Stimulated activated naive CD8-positive, alpha-beta T cell treated with anti-CD3 and anti-CD28 coated beads, Interleukin-15, amount 100 ng/mL, for 72 hours (primary cell): Measurements from ENCODE around the gene MUC5AC.

ENCODE experiments used
- ATAC-seq: fragments of 150-1000 bp; cut with Tn5 transposase; 2 replicates; pipeline ENCODE4 v1.10.0; 2021; ENCODE audit warnings: mild to moderate bottlenecking, moderate library complexity
- DNase-seq, 2 donors: peaks; one replicate each; pipeline ENCODE4 v3.0.0; 2021 to 2022
- H3K27ac Mint-ChIP-seq, 2 donors: one replicate each; pipeline ENCODE4 v1.8.0; 2022; ENCODE audit warnings: mild to moderate bottlenecking in 2 of 2, mixed read lengths in 2 of 2, moderate library complexity in 2 of 2
- H3K27me3 Mint-ChIP-seq: one replicate; pipeline ENCODE4 v1.8.0; 2022; ENCODE audit warnings: mixed read lengths
- H3K4me1 Mint-ChIP-seq: one replicate; pipeline ENCODE4 v1.8.0; 2022; ENCODE audit warnings: mild to moderate bottlenecking, mixed read lengths
- H3K4me3 Mint-ChIP-seq, 2 donors: one replicate each; pipeline ENCODE4 v1.8.0; 2022; ENCODE audit warnings: mild to moderate bottlenecking in 2 of 2, mixed read lengths in 2 of 2, moderate library complexity in 1 of 2
- H3K9me3 Mint-ChIP-seq, 2 donors: one replicate each; pipeline ENCODE4 v1.8.0; 2022; ENCODE audit warnings: mixed read lengths in 2 of 2

The MUC5AC gene

GRCh38 chr11:1199241-1199750, 41.5 kb downstream of the MUC5AC start:
- no peak overlapping the region for H3K27ac Mint-ChIP-seq
- ATAC-seq (no peak), DNase-seq (no peak)

GRCh38 chr11:1199751-1200610, 42.2 kb downstream of the MUC5AC start:
- H3K27me3 Mint-ChIP-seq: no peaks in the 10 kb centered on the region
- DNase-seq: no peak
- no peak overlapping the region for H3K27ac Mint-ChIP-seq
- no peak overlapping the region for H3K4me3 Mint-ChIP-seq
- no peaks in the 10 kb centered on the region for H3K9me3 Mint-ChIP-seq
- no peak for ATAC-seq
- H3K4me1 Mint-ChIP-seq: no peaks in the 10 kb centered on the region

More at GRCh38 chr11:1199241-1199750, 41.5 kb downstream of the MUC5AC start:
- Mint-ChIP-seq H3K9me3 (no peaks in the 10 kb centered on the region), H3K27me3 (no peaks in the 10 kb centered on the region), H3K4me1 (no peaks in the 10 kb centered on the region), H3K4me3 (no peak overlapping the region)

- no peaks in the 10 kb centered on the region for H3K4me1 Mint-ChIP-seq
- H3K4me3 Mint-ChIP-seq: no peak overlapping the region
- H3K27me3 Mint-ChIP-seq: no peaks in the 10 kb centered on the region
- DNase-seq (no peak), ATAC-seq (no peak)
- no peaks in the 10 kb centered on the region for H3K9me3 Mint-ChIP-seq
- no peak overlapping the region for H3K27ac Mint-ChIP-seq
Observed at GRCh38 chr11:1200611-1201191, 42.9 kb downstream of the MUC5AC start.

- no peak for ATAC-seq
- no peak for DNase-seq
- H3K27ac Mint-ChIP-seq: no peak overlapping the region
- H3K4me1 Mint-ChIP-seq: no peaks in the 10 kb centered on the region
- no peak overlapping the region for H3K4me3 Mint-ChIP-seq
- H3K9me3 Mint-ChIP-seq: no peaks in the 10 kb centered on the region
- no peaks in the 10 kb centered on the region for H3K27me3 Mint-ChIP-seq
Observed at GRCh38 chr11:1201395-1202153, 43.8 kb downstream of the MUC5AC start.

- H3K4me1 Mint-ChIP-seq: no peaks in the 10 kb centered on the region
- no peak overlapping the region for H3K4me3 Mint-ChIP-seq
- no peaks in the 10 kb centered on the region for H3K9me3 Mint-ChIP-seq
- DNase-seq (peak in 1 of 2 donors; percentile 14), ATAC-seq (peak; percentile 56)
- H3K27ac Mint-ChIP-seq: peak overlapping the region in 1 of 2 donors; percentile 69
- no peaks in the 10 kb centered on the region for H3K27me3 Mint-ChIP-seq
Observed at GRCh38 chr11:1202154-1202775, 44.5 kb downstream of the MUC5AC start.

- Mint-ChIP-seq H3K27me3 (no peaks in the 10 kb centered on the region), H3K9me3 (no peaks in the 10 kb centered on the region), H3K4me3 (no peak overlapping the region), H3K4me1 (no peaks in the 10 kb centered on the region), H3K27ac (no peak overlapping the region)
- ATAC-seq (peak; percentile 75), DNase-seq (peak; percentile 69 to 71)
Observed at GRCh38 chr11:1202776-1203504, 45.2 kb downstream of the MUC5AC start.

GRCh38 chr11:1203505-1204271, 45.9 kb downstream of the MUC5AC start:
- ATAC-seq (no peak), DNase-seq (no peak)
- Mint-ChIP-seq H3K4me3 (no peak overlapping the region), H3K27me3 (no peaks in the 10 kb centered on the region), H3K27ac (no peak overlapping the region), H3K9me3 (no peaks in the 10 kb centered on the region), H3K4me1 (no peaks in the 10 kb centered on the region)

GRCh38 chr11:1204381-1205101, 46.8 kb downstream of the MUC5AC start:
- Mint-ChIP-seq H3K9me3 (peaks cover 0 to 6% of the 10 kb centered on the region in 2 donors), H3K4me3 (no peak overlapping the region), H3K27ac (no peak overlapping the region), H3K4me1 (no peaks in the 10 kb centered on the region), H3K27me3 (peaks cover 8% of the 10 kb centered on the region)
- no peak for DNase-seq
- ATAC-seq: no peak

- H3K9me3 Mint-ChIP-seq: peaks cover 2 to 14% of the 10 kb centered on the region in 2 donors
- H3K4me3 Mint-ChIP-seq: no peak overlapping the region
- ATAC-seq (no peak), DNase-seq (no peak)
- peaks cover 16% of the 10 kb centered on the region for H3K27me3 Mint-ChIP-seq
- no peaks in the 10 kb centered on the region for H3K4me1 Mint-ChIP-seq
- H3K27ac Mint-ChIP-seq: no peak overlapping the region
Observed at GRCh38 chr11:1205121-1205986, 47.6 kb downstream of the MUC5AC start.

GRCh38 chr11:1205987-1206331, 48.2 kb downstream of the MUC5AC start:
- no peaks in the 10 kb centered on the region for H3K4me1 Mint-ChIP-seq
- H3K27ac Mint-ChIP-seq: peak overlapping the region in 1 of 2 donors; percentile 74
- H3K9me3 Mint-ChIP-seq: peaks cover 5 to 20% of the 10 kb centered on the region in 2 donors
- no peak overlapping the region for H3K4me3 Mint-ChIP-seq
- ATAC-seq: no peak
- H3K27me3 Mint-ChIP-seq: peaks cover 19% of the 10 kb centered on the region
- no peak for DNase-seq

GRCh38 chr11:1206391-1207271, 48.9 kb downstream of the MUC5AC start:
- Mint-ChIP-seq H3K9me3 (peaks cover 12 to 27% of the 10 kb centered on the region in 2 donors), H3K27ac (peak overlapping the region in 1 of 2 donors; percentile 74), H3K27me3 (peaks cover 19% of the 10 kb centered on the region), H3K4me3 (no peak overlapping the region), H3K4me1 (no peaks in the 10 kb centered on the region)
- ATAC-seq (no peak), DNase-seq (no peak)

GRCh38 chr11:1207401-1208143, 49.8 kb downstream of the MUC5AC start:
- H3K27me3 Mint-ChIP-seq: peaks cover 19% of the 10 kb centered on the region
- no peaks in the 10 kb centered on the region for H3K4me1 Mint-ChIP-seq
- H3K4me3 Mint-ChIP-seq: no peak overlapping the region
- H3K9me3 Mint-ChIP-seq: peaks cover 19 to 36% of the 10 kb centered on the region in 2 donors
- H3K27ac Mint-ChIP-seq: no peak overlapping the region
- ATAC-seq (no peak), DNase-seq (no peak)
